ENCODE data around the gene PIP4P1.

- TF ChIP-seq CTCF (IDR thresholded peaks at IDR 0.05) = no peak
- no peak for TF ChIP-seq POLR2A (IDR thresholded peaks at IDR 0.05)
These were observed 32.4 kb upstream of the PIP4P1 start for GRCh38 chr14:20493634-20494033.
